HFFc6 (cell line): ENCODE results near the gene CNTLN. TPM values are rescaled to one million over a fixed set of nuclear protein-coding genes. Genes with fewer than 3 reads are reported as not detected.
"Not testable (repeated sequence)": the region's sequence is repeated elsewhere in the genome, so short reads cannot be mapped to it uniquely, and the experiment has no call there.

ENCODE experiments used
- DNase-seq: peaks from one replicate; pipeline ENCODE4 v3.0.0-alpha.2; 2018
- H3K27ac Mint-ChIP-seq: 2 replicates; pipeline ENCODE4 v1.8.0; 2020; ENCODE audit warnings: mild to moderate bottlenecking, mixed read lengths
- H3K27me3 Mint-ChIP-seq: 2 replicates; pipeline ENCODE4 v1.8.0; 2021; ENCODE audit warnings: mild to moderate bottlenecking, moderate library complexity, mixed read lengths; ENCODE audit not compliant: insufficient read depth
- H3K36me3 Mint-ChIP-seq: 2 replicates; pipeline ENCODE4 v1.8.0; 2021; ENCODE audit warnings: low read depth, mixed read lengths
- H3K4me1 Mint-ChIP-seq: 2 replicates; pipeline ENCODE4 v1.8.0; 2020; ENCODE audit warnings: low read depth, mixed read lengths
- H3K4me3 Mint-ChIP-seq: 2 replicates; pipeline ENCODE4 v1.8.0; 2020; ENCODE audit warnings: mild to moderate bottlenecking, moderate library complexity, mixed read lengths
- H3K9me3 Mint-ChIP-seq: 2 replicates; pipeline ENCODE4 v1.8.0; 2020; ENCODE audit warnings: mild to moderate bottlenecking, mixed read lengths
- CTCF ChIP-seq: fragments of 200-600 bp; sonication (generic); IDR thresholded peaks from 2 replicates; pipeline ENCODE4 v1.5.0; 2021; ENCODE audit warnings: antibody characterized with exemption, mild to moderate bottlenecking
- total RNA-seq, 6 experiments: library from RNA; stranded (reverse); fragmentation: NEBNext Ultra II Directional; extraction: Animal tissue kit (Norgen Biotek cat#: 25700); gene quantifications; 2 replicates in 1 of 6; 3 replicates in 5 of 6; pipeline ENCODE4 v1.2.3, GENCODE V29; 2021

Gene CNTLN
- total RNA-seq, 6 experiments from 2014 or later: 4.9 to 9.0 (median 8.6) TPM

- peaks cover 7% of the 10 kb centered on the region; the same call in 1 of the 2 replicates for H3K36me3 Mint-ChIP-seq
- no peaks in the 10 kb centered on the region for H3K4me1 Mint-ChIP-seq
- H3K9me3 Mint-ChIP-seq: no peaks in the 10 kb centered on the region
- H3K27me3 Mint-ChIP-seq: no peaks in the 10 kb centered on the region; the same call in 1 of the 2 replicates
- no peak for TF ChIP-seq CTCF
- no peak for DNase-seq
- no peak overlapping the region for H3K27ac Mint-ChIP-seq
- no peak overlapping the region for H3K4me3 Mint-ChIP-seq
These were observed 260.2 kb downstream of the CNTLN start for GRCh38 chr9:17394881-17395510.

GRCh38 chr9:17397166-17397728 lies 262.4 kb downstream of the CNTLN start:
- H3K4me1 Mint-ChIP-seq, H3K27me3 Mint-ChIP-seq, H3K36me3 Mint-ChIP-seq, H3K27ac Mint-ChIP-seq, DNase-seq, H3K9me3 Mint-ChIP-seq, H3K4me3 Mint-ChIP-seq: not testable (repeated sequence)

DNA sequence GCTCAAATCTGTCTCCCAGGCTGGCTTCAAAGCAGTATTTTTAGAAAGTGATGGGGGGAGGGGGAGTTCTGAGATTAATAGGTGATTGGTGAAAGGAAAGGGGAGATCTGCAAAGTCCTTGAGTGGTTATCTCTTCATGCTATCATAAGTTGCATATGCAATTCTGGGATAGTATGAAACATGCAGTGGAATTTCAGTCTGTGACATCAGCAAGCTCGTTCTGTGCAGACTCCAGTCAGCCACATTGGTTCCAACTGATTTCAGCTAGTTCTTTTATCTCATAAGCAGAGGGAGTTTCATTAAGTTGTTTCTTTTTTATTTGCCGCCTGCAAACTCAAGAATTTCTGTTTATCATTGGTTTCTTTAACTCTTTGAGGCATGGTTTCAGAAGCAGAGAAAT lies 263.5 kb downstream of the CNTLN start:
- no peaks in the 10 kb centered on the region for H3K9me3 Mint-ChIP-seq
- H3K27ac Mint-ChIP-seq: no peak overlapping the region
- no peak overlapping the region for H3K4me3 Mint-ChIP-seq
- no peaks in the 10 kb centered on the region; the same call in 1 of the 2 replicates for H3K4me1 Mint-ChIP-seq
- no peak for TF ChIP-seq CTCF
- H3K27me3 Mint-ChIP-seq: no peaks in the 10 kb centered on the region
- H3K36me3 Mint-ChIP-seq: peaks cover 7% of the 10 kb centered on the region
- DNase-seq: no peak

DNA sequence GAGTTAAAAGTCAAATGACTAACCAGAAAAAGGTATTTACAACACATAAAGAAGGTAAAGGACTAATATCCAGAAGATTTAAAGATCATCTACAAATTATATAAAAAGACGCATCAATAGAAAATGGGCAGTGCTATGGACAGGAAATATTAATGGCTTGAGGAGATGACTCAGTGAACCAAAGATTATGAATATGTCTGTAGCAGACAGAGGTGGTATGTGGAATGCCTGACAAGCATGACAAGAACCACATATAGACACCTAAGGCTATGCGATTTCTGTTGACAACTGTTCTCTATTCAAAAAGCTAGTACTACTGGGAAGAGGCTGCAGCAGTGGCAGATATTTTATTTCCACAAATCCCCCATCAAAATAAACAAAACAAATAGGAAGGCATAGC lies 267.0 kb downstream of the CNTLN start:
- H3K4me1 Mint-ChIP-seq: no peaks in the 10 kb centered on the region; the same call in 1 of the 2 replicates
- H3K9me3 Mint-ChIP-seq: no peaks in the 10 kb centered on the region
- no peaks in the 10 kb centered on the region for H3K27me3 Mint-ChIP-seq
- no peak overlapping the region for H3K4me3 Mint-ChIP-seq
- H3K36me3 Mint-ChIP-seq: no peaks in the 10 kb centered on the region; the same call in 1 of the 2 replicates
- DNase-seq: no peak
- TF ChIP-seq CTCF: no peak
- H3K27ac Mint-ChIP-seq: no peak overlapping the region

- Mint-ChIP-seq H3K36me3 (peaks cover 1% of the 10 kb centered on the region), H3K4me3 (no peak overlapping the region), H3K9me3 (no peaks in the 10 kb centered on the region), H3K27me3 (no peaks in the 10 kb centered on the region), H3K27ac (no peak overlapping the region), H3K4me1 (no peaks in the 10 kb centered on the region; the same call in 1 of the 2 replicates)
- DNase-seq: no peak
- peak; percentile 32 for TF ChIP-seq CTCF
These were observed 267.5 kb downstream of the CNTLN start for GRCh38 chr9:17402309-17402708.

- no peaks in the 10 kb centered on the region; the same call in 1 of the 2 replicates for H3K4me1 Mint-ChIP-seq
- H3K27ac Mint-ChIP-seq: no peak overlapping the region
- no peak for DNase-seq
- H3K9me3 Mint-ChIP-seq: no peaks in the 10 kb centered on the region
- TF ChIP-seq CTCF: no peak
- peaks cover 5% of the 10 kb centered on the region for H3K36me3 Mint-ChIP-seq
- no peak overlapping the region for H3K4me3 Mint-ChIP-seq
- H3K27me3 Mint-ChIP-seq: no peaks in the 10 kb centered on the region
These were observed 268.7 kb downstream of the CNTLN start for GRCh38 chr9:17403539-17403938.
